IMR-90 (cell line): Measurements from ENCODE around the gene EIF4G3. TPM values are rescaled to one million over a fixed set of nuclear protein-coding genes. Genes with fewer than 3 reads are reported as not detected.

Experiments
- ATAC-seq: fragments of 200-7000 bp; cut with Tn5 transposase; 2 replicates; pipeline ENCODE4 v1.9.1; 2020; ENCODE audit warnings: low read depth, mild to moderate bottlenecking, moderate library complexity
- BruUV-seq: library from RNA; stranded (reverse); fragments of 400-500 nt; replicated peaks from 2 replicates; lab custom pipeline; 2021; lab: Mats Ljungman, UMichigan
- CTCF ChIA-PET: fragments of 300-600 bp; formaldehyde crosslinking; extraction: SDS; loops from one replicate; lab custom pipeline; 2021; ENCODE audit warnings: antibody characterized with exemption; lab: Yijun Ruan, JAX
- POLR2A ChIA-PET: fragments of 300-600 bp; sonication (Branson Sonifier 250); formaldehyde crosslinking; loops from one replicate; lab custom pipeline; 2022; ENCODE audit warnings: antibody characterized with exemption; ENCODE audit not compliant: unreplicated experiment; lab: Charles Lee
- DNase-seq: peaks from one replicate; pipeline ENCODE4 v3.0.0; 2013
- H2AFZ ChIP-seq: replicated peaks from 2 replicates; pipeline ENCODE3; 2013; ENCODE audit warnings: low read length, mild to moderate bottlenecking; ENCODE audit not compliant: poor library complexity
- H2AK5ac ChIP-seq: 2 replicates; pipeline ENCODE4 v1.6.1; 2013; ENCODE audit warnings: low read depth, low read length, inconsistent platforms
- H2AK9ac ChIP-seq: replicated peaks from 2 replicates; pipeline ENCODE3; 2013; ENCODE audit warnings: mild to moderate bottlenecking, low read depth, low read length, moderate library complexity; ENCODE audit not compliant: poor library complexity
- H2BK120ac ChIP-seq: 2 replicates; pipeline ENCODE4 v1.6.1; 2013; ENCODE audit warnings: low read depth, low read length, inconsistent platforms
- H2BK15ac ChIP-seq: 3 replicates; pipeline ENCODE4 v1.6.1; 2013; ENCODE audit warnings: low read depth, low read length, inconsistent platforms
- H2BK20ac ChIP-seq: 2 replicates; pipeline ENCODE4 v1.6.1; 2013; ENCODE audit warnings: low read depth, mild to moderate bottlenecking, inconsistent platforms, low read length, moderate library complexity
- H2BK5ac ChIP-seq: 2 replicates; pipeline ENCODE4 v1.6.1; 2013; ENCODE audit warnings: mild to moderate bottlenecking, low read depth, low read length, inconsistent platforms; ENCODE audit not compliant: poor library complexity, severe bottlenecking
- H3K14ac ChIP-seq: replicated peaks from 2 replicates; pipeline ENCODE4 v1.6.1; 2013; ENCODE audit warnings: low read depth, low read length, inconsistent platforms
- H3K18ac ChIP-seq: 2 replicates; pipeline ENCODE4 v1.6.1; 2013; ENCODE audit warnings: low read depth, low read length, control low read depth
- H3K23ac ChIP-seq: 2 replicates; pipeline ENCODE4 v1.6.1; 2013; ENCODE audit warnings: low read depth, low read length, inconsistent platforms
- H3K27ac ChIP-seq: 2 replicates; pipeline ENCODE4 v1.5.1; 2013; ENCODE audit warnings: mild to moderate bottlenecking, control low read depth, low read length; ENCODE audit not compliant: insufficient read depth
- H3K27me3 ChIP-seq: 2 replicates; pipeline ENCODE4 v1.6.1; 2013; ENCODE audit warnings: low read length; ENCODE audit not compliant: control insufficient read depth, insufficient read depth
- H3K36me3 ChIP-seq: 2 replicates; pipeline ENCODE4 v1.6.1; 2013; ENCODE audit warnings: low read length, mixed read lengths; ENCODE audit not compliant: control insufficient read depth, insufficient read depth
- H3K4ac ChIP-seq: 2 replicates; pipeline ENCODE4 v1.6.1; 2013; ENCODE audit warnings: low read depth, low read length, inconsistent platforms
- H3K4me1 ChIP-seq: 2 replicates; pipeline ENCODE4 v1.6.1; 2013; ENCODE audit warnings: low read length, mixed read lengths; ENCODE audit not compliant: control insufficient read depth, insufficient read depth
- H3K4me2 ChIP-seq: 2 replicates; pipeline ENCODE4 v1.6.1; 2013; ENCODE audit warnings: low read depth, mild to moderate bottlenecking, control low read depth, low read length, moderate library complexity
- H3K4me3 ChIP-seq: 2 replicates; pipeline ENCODE4 v1.5.1; 2013; ENCODE audit warnings: low read depth, mild to moderate bottlenecking, control low read depth, low read length, moderate library complexity; ENCODE audit not compliant: insufficient read depth
- H3K56ac ChIP-seq: 2 replicates; pipeline ENCODE4 v1.6.1; 2013; ENCODE audit warnings: low read length, inconsistent platforms; ENCODE audit not compliant: insufficient read depth; ENCODE audit errors: extremely low read depth
- H3K79me1 ChIP-seq, 2 experiments: 2 replicates each; pipeline ENCODE4 v1.6.1; 2013; ENCODE audit warnings: low read length in 2 of 2, inconsistent platforms in 1 of 2, low read depth in 1 of 2
- H3K9ac ChIP-seq: 2 replicates; pipeline ENCODE4 v1.6.1; 2013; ENCODE audit warnings: low read depth, low read length, control low read depth
- H3K9me1 ChIP-seq: 2 replicates; pipeline ENCODE4 v1.6.1; 2013; ENCODE audit warnings: low read length, inconsistent platforms; ENCODE audit not compliant: insufficient read depth
- H3K9me3 ChIP-seq: 2 replicates; pipeline ENCODE4 v1.6.1; 2013; ENCODE audit warnings: low read length; ENCODE audit not compliant: control insufficient read depth, insufficient read depth
- H4K20me1 ChIP-seq: 2 replicates; pipeline ENCODE4 v1.6.1; 2013; ENCODE audit warnings: low read length, inconsistent platforms; ENCODE audit not compliant: insufficient read depth
- H4K5ac ChIP-seq: 2 replicates; pipeline ENCODE4 v1.6.1; 2013; ENCODE audit warnings: mild to moderate bottlenecking, low read depth, low read length, control low read depth
- H4K8ac ChIP-seq, 2 experiments: 2 replicates each; pipeline ENCODE4 v1.6.1; 2013; ENCODE audit warnings: low read depth in 2 of 2, low read length in 2 of 2, control low read depth in 1 of 2, inconsistent platforms in 1 of 2
- H4K91ac ChIP-seq: 2 replicates; pipeline ENCODE4 v1.6.1; 2013; ENCODE audit warnings: low read depth, low read length, inconsistent platforms; ENCODE audit not compliant: insufficient read depth
- RCOR1 ChIP-seq: IDR thresholded peaks from 2 replicates; pipeline ENCODE4 v1.6.1; 2012; ENCODE audit warnings: mild to moderate bottlenecking, low read length, improper control_type of control experiment; ENCODE audit not compliant: insufficient replicate concordance
- WGBS, 2 experiments: methylation state at CpG; one replicate each; pipeline versions ENCODE4 v1.1.5 to v1.1.7; 2013; ENCODE audit warnings: missing lambda C conversion rate in 2 of 2; ENCODE audit not compliant: insufficient read length in 1 of 2; ENCODE audit errors: extremely low coverage in 2 of 2; 5-methylcytosine and 5-hydroxymethylcytosine counted together
- dilution Hi-C: fragments of 300-500 bp; cut with HindIII; formaldehyde crosslinking; loops from one replicate; pipeline ENCODE4 v1.14.3; 2018; ENCODE audit warnings: low sequenced_read_pairs; ENCODE audit not compliant: unreplicated experiment
- in situ Hi-C: fragments of 300-500 bp; cut with MboI; formaldehyde crosslinking; loops from 3 replicates; pipeline ENCODE4 v1.14.3; 2019; ENCODE audit warnings: low sequenced_read_pairs, inconsistent platforms, mixed read lengths
- intact Hi-C: fragments of 100-400 bp; cut with micrococcal nuclease; formaldehyde crosslinking; loops from 2 replicates; pipeline ENCODE4 v1.10.0; 2022
- polyA plus RNA-seq, 3 experiments: library from polyadenylated mRNA; depleted of rRNA; stranded (reverse); fragments of >200 nt; gene quantifications; 2 replicates each; pipeline ENCODE4 v1.2.3, GENCODE V29; 2012; ENCODE audit warnings: low replicate concordance in 1 of 3
- total RNA-seq: library from RNA; depleted of rRNA; stranded (reverse); fragments of >200 nt; gene quantifications from 2 replicates; pipeline ENCODE4 v1.2.3, GENCODE V29; 2012
- TF ChIP-seq, protein P1 (sequence below): fragments of 150-350 bp; IDR thresholded peaks from 2 replicates; pipeline ENCODE4 v1.6.1; 2016; ENCODE audit warnings: low read depth, mild to moderate bottlenecking, low read length, moderate library complexity, borderline replicate concordance
- TF ChIP-seq, protein P2 (sequence below): fragments of 150-350 bp; IDR thresholded peaks from 2 replicates; pipeline ENCODE4 v1.6.1; 2017; ENCODE audit warnings: mild to moderate bottlenecking, antibody characterized with exemption, low read length, low read depth

EIF4G3 gene
- total and polyA plus RNA-seq, 2 of the 4 experiments (the other 2 are of a cell fraction) = 25.8 to 49.2 TPM

DNA sequence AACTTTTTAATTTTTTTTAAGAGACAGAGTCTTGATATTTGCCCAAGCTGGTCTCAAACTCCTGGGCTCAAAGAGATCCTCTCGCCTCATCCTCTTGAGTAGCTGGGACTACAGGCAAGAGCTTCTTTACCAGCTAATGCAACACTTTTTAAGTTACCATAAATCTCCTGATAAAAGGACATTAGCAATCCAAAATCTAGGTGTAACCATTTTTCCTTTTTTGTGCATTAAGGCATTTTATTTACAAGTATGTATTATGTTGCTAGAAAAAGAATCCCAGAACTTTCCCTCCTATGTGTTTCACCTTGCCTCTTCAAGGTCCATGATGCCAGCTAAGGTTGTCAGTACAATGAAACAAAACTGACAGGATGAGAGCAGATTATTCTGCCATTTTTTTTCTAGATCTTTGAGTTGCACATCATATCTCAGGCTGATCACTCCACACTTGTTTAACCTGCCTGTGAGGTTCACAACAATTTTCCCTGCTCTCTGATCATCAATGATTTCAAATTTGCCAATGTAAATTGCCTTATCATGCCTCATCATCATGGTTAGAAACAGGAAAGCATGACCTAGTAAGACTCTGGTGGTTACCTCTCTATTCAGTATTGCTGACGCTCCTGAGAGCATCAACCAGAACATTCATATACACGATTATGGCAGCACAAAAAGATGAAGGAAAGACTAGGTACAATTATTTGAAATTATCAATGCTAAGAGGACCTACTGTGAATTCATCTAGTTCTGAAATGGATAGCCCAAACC lies 173.2 kb downstream of the EIF4G3 start:
- Histone ChIP-seq H2BK20ac (no peak overlapping the region), H3K4ac (no peak overlapping the region), H3K79me1 (peaks cover 23 to 56% of the 10 kb centered on the region in 2 experiments), H3K14ac (no peak overlapping the region), H3K9me3 (no peaks in the 10 kb centered on the region), H2AK5ac (no peak overlapping the region), H3K4me2 (no peak overlapping the region), H4K20me1 (peaks cover 7% of the 10 kb centered on the region; the same call in 1 of the 2 replicates), H4K8ac (no peak overlapping the region), H2AFZ (no peak overlapping the region), H3K27ac (no peak overlapping the region), H2AK9ac (no peak overlapping the region), H4K91ac (no peak overlapping the region), H3K36me3 (no peaks in the 10 kb centered on the region), H2BK5ac (no peak overlapping the region), H3K23ac (no peak overlapping the region), H3K18ac (no peak overlapping the region), H3K56ac (no peak overlapping the region), H3K4me1 (no peaks in the 10 kb centered on the region), H3K9ac (no peak overlapping the region), H3K9me1 (peaks cover 8% of the 10 kb centered on the region; the same call in 1 of the 2 replicates), H2BK15ac (no peak overlapping the region), H2BK120ac (no peak overlapping the region), H4K5ac (no peak overlapping the region), H3K27me3 (no peaks in the 10 kb centered on the region), H3K4me3 (no peak overlapping the region)
- dilution Hi-C loops (no loop called here), in situ Hi-C loops (no loop called here), intact Hi-C loops (no loop called here)
- TF ChIP-seq, protein P1, sequence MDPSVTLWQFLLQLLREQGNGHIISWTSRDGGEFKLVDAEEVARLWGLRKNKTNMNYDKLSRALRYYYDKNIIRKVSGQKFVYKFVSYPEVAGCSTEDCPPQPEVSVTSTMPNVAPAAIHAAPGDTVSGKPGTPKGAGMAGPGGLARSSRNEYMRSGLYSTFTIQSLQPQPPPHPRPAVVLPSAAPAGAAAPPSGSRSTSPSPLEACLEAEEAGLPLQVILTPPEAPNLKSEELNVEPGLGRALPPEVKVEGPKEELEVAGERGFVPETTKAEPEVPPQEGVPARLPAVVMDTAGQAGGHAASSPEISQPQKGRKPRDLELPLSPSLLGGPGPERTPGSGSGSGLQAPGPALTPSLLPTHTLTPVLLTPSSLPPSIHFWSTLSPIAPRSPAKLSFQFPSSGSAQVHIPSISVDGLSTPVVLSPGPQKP = no peak
- TF ChIP-seq, protein P2, sequence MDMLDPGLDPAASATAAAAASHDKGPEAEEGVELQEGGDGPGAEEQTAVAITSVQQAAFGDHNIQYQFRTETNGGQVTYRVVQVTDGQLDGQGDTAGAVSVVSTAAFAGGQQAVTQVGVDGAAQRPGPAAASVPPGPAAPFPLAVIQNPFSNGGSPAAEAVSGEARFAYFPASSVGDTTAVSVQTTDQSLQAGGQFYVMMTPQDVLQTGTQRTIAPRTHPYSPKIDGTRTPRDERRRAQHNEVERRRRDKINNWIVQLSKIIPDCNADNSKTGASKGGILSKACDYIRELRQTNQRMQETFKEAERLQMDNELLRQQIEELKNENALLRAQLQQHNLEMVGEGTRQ = no peak
- TF ChIP-seq RCOR1 = no peak
- CTCF ChIA-PET = interaction anchor here (0.6 to 1.0 kb wide), 2 partner anchors 42 to 63 kb away, joined by 3 to 7 read pairs; no protein-coding TSS in a partner anchor
- BruUV-seq = no TSS peak
- POLR2A ChIA-PET = no interaction called here
- ATAC-seq (no peak), DNase-seq (no peak)
- no CpG with 5 or more reads among the region's 3 CpGs for WGBS, 2 experiments
